Breast epithelium (tissue), 4 donors: ENCODE measurements around the gene UMODL1. TPM values are rescaled to one million over a fixed set of nuclear protein-coding genes. Genes with fewer than 3 reads are reported as not detected.

Source experiments
- DNase-seq, 2 donors: peaks; one replicate each; pipeline ENCODE4 v3.0.0-alpha.2; 2019; ENCODE audit warnings: low spot score in 2 of 2
- H3K27ac ChIP-seq, 2 donors: fragments of 200-600 bp; sonication (generic) in 1 of 2; one replicate each; pipeline ENCODE4 v1.5.1; 2016 to 2019; ENCODE audit warnings: mild to moderate bottlenecking in 1 of 2
- H3K27me3 ChIP-seq, 2 donors: fragments of 200-600 bp; sonication (generic) in 1 of 2; one replicate each; pipeline versions ENCODE4 v1.5.1 to v1.6.0; 2017 to 2019; ENCODE audit warnings: control low read depth in 1 of 2, mild to moderate bottlenecking in 1 of 2
- H3K36me3 ChIP-seq: fragments of 200-600 bp; one replicate; pipeline ENCODE4 v1.5.1; 2019
- H3K4me1 ChIP-seq, 2 donors: fragments of 200-600 bp; sonication (generic); one replicate each; pipeline ENCODE4 v1.5.1; 2016 to 2019; ENCODE audit warnings: control low read depth in 1 of 2
- H3K4me3 ChIP-seq, 3 donors: fragments of 200-600 bp; sonication (generic); 1 replicate in 2 of 3; 2 replicates in 1 of 3; pipeline ENCODE4 v1.5.1; 2016 to 2019; ENCODE audit warnings: mild to moderate bottlenecking in 3 of 3, moderate library complexity in 2 of 3
- H3K9me3 ChIP-seq, 2 donors: fragments of 200-600 bp; sonication (generic) in 1 of 2; one replicate each; pipeline ENCODE4 v1.5.1; 2016 to 2019; ENCODE audit warnings: control low read depth in 1 of 2
- CTCF ChIP-seq, 3 donors: fragments of 450-650 bp; IDR thresholded peaks; one replicate each; pipeline ENCODE4 v1.5.1; 2016 to 2017; ENCODE audit warnings: antibody characterized with exemption in 3 of 3, mild to moderate bottlenecking in 3 of 3, moderate library complexity in 3 of 3
- POLR2A ChIP-seq: fragments of 450-650 bp; IDR thresholded peaks from one replicate; pipeline ENCODE4 v1.6.1; 2016; ENCODE audit warnings: antibody characterized with exemption, mild to moderate bottlenecking, moderate library complexity
- POLR2AphosphoS5 ChIP-seq, 3 donors: sonication (generic); formaldehyde crosslinking; IDR thresholded peaks; one replicate each; pipeline ENCODE4 v1.6.1; 2017; ENCODE audit warnings: antibody characterized with exemption in 3 of 3
- intact Hi-C: fragments of 100-400 bp; cut with DNase I; formaldehyde crosslinking; loops from one replicate; pipeline ENCODE4 v1.15.1; 2023; ENCODE audit warnings: low total_unique reads
- total RNA-seq, 3 donors: library from RNA; depleted of rRNA; stranded (reverse); fragments of >200 nt; gene quantifications; one replicate each; pipeline ENCODE4 v1.1.0, GENCODE V29; 2016

Gene UMODL1
- total RNA-seq, 3 donors from 2014 or later, result not detected

- Histone ChIP-seq H3K9me3 (no peaks in the 10 kb centered on the region), H3K4me3 (peak overlapping the region in 1 of 3 donors; percentile 22), H3K36me3 (no peaks in the 10 kb centered on the region), H3K27ac (peak overlapping the region; percentile 61 to 78), H3K4me1 (peaks cover 0 to 5% of the 10 kb centered on the region in 2 donors), H3K27me3 (no peaks in the 10 kb centered on the region)
- intact Hi-C loops, result no loop called here
- TF ChIP-seq POLR2AphosphoS5 (IDR thresholded peaks at IDR 0.05) (no peak), CTCF (IDR thresholded peaks at IDR 0.05) (no peak), POLR2A (no peak)
- DNase-seq, result no peak
Observed at GRCh38 chr21:42056468-42056867, 14.6 kb upstream of the UMODL1 start.

- DNase-seq, result peak; percentile 76 to 80
- TF ChIP-seq POLR2A, result no peak
- intact Hi-C loops, result no loop called here
- no peaks in the 10 kb centered on the region for H3K36me3 ChIP-seq
- peaks cover 0 to 5% of the 10 kb centered on the region in 2 donors for H3K4me1 ChIP-seq
- no peaks in the 10 kb centered on the region for H3K9me3 ChIP-seq
- H3K27me3 ChIP-seq, result no peaks in the 10 kb centered on the region
- peak overlapping the region; percentile 61 to 78 for H3K27ac ChIP-seq
- peak overlapping the region in 1 of 3 donors; percentile 22 for H3K4me3 ChIP-seq
Observed at GRCh38 chr21:42056996-42057689, 14.0 kb upstream of the UMODL1 start.

GRCh38 chr21:42057851-42058437 lies 13.2 kb upstream of the UMODL1 start:
- Histone ChIP-seq H3K4me3 (no peak overlapping the region), H3K27ac (peak overlapping the region in 1 of 2 donors; percentile 19), H3K27me3 (no peaks in the 10 kb centered on the region), H3K9me3 (no peaks in the 10 kb centered on the region), H3K36me3 (no peaks in the 10 kb centered on the region), H3K4me1 (peaks cover 0 to 5% of the 10 kb centered on the region in 2 donors)
- intact Hi-C loops, result no loop called here
- no peak for TF ChIP-seq CTCF (IDR thresholded peaks at IDR 0.05)
- no peak for TF ChIP-seq POLR2AphosphoS5 (IDR thresholded peaks at IDR 0.05)
- TF ChIP-seq POLR2A, result no peak
- DNase-seq, result no peak

- H3K36me3 ChIP-seq, result no peaks in the 10 kb centered on the region
- TF ChIP-seq POLR2A (no peak), CTCF (IDR thresholded peaks at IDR 0.05) (no peak), POLR2AphosphoS5 (IDR thresholded peaks at IDR 0.05) (no peak)
- intact Hi-C loops, result no loop called here
- no peak overlapping the region for H3K4me3 ChIP-seq
- H3K27me3 ChIP-seq, result no peaks in the 10 kb centered on the region
- peaks cover 0 to 5% of the 10 kb centered on the region in 2 donors for H3K4me1 ChIP-seq
- no peak for DNase-seq
- no peaks in the 10 kb centered on the region for H3K9me3 ChIP-seq
- H3K27ac ChIP-seq, result no peak overlapping the region
Observed at GRCh38 chr21:42058631-42059111, 12.4 kb upstream of the UMODL1 start.

- DNase-seq, result no peak
- intact Hi-C loops, result no loop called here
- Histone ChIP-seq H3K36me3 (no peaks in the 10 kb centered on the region), H3K9me3 (no peaks in the 10 kb centered on the region), H3K27ac (no peak overlapping the region), H3K4me3 (no peak overlapping the region), H3K4me1 (peaks cover 0 to 5% of the 10 kb centered on the region in 2 donors), H3K27me3 (no peaks in the 10 kb centered on the region)
- TF ChIP-seq POLR2A, result no peak
- no peak for TF ChIP-seq CTCF (IDR thresholded peaks at IDR 0.05)
- TF ChIP-seq POLR2AphosphoS5 (IDR thresholded peaks at IDR 0.05), result no peak
Observed at GRCh38 chr21:42059141-42059540, 12.0 kb upstream of the UMODL1 start.
